NCI-H1105 treated with DMSO at 0.1 percent for 48 hours (cell line): ENCODE measurements around the gene DPYSL4.
"Not testable (repeated sequence)": the region's sequence is repeated elsewhere in the genome, so short reads cannot be mapped to it uniquely, and the experiment has no call there.

Experiments used
- DNase-seq: peaks from one replicate; lab custom pipeline; 2025; lab: John Stamatoyannopoulos, UW

DPYSL4 gene

DNA sequence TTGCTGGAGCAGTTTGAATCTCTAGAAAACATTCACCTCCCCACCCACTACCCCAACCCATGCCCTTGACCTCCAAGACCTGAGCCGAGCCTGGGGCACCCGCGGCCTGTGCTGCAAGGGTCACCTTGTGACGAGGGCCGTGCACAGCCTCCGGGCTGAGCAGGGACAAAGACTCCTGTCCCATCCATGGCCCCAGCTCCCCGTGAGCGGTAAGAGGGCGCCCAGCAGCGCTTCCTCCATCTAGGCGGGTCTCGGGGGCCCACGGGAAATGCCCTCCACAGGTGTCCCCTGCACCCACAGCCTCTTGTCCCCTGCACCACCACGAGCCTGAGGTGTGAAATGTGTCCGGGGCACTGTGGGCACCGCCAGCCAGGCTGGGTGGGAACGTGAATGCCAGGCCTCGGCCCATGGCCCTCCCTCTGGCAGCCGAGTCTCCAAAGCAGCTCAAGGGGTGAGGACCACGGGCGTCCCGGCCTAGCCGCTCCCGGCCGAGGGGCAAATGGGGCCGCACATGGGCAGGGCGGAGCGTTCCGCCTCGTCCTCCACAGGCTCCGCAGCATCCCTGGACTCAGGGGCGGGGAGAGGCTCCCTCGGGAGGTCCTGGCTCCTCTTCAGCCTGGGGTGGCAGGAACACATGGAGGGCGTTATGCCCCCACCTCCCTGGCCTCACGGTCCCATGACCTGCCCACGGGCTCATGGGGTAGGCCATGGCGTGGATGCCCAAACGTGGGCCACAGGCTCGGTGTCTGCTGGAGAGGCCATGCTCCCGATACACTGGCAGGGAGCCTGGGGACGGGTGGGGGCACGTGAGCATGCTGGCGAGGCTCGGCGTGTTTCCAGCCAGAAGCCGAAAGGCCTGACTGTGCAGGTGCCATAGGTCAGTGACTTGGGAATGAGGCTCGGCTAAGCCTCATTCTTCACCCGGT lies 21.1 kb downstream of the DPYSL4 start:
- no peak for DNase-seq

DNA sequence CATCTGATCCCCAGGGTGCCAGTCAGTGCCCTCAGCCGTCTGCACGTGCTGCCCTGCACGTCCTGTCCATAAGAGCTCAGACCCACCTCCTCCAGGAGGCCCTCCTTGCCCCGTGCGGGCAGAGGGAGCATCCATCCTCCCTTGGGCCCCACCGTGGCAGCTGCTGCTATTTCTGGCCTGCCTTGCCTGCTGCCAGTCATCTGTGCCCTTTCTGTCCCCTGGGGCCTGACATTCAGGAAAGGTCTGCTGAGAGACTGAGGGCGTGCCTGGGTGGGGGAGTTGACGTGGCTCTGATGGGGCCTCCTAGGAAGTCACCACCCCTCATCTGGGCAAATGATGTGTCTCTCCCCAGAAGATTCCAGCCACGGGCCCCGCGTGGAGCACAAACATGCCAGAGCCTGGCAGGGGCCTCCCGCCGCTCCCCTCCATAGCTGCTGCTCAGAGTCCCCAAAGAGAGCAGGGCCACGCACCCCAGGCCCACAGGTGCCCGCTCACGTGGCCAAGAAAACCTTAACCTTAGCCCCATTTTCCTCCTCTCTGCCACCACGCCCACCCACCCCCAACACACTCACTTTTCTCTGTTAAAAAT lies 21.8 kb downstream of the DPYSL4 start:
- DNase-seq, result no peak

DNA sequence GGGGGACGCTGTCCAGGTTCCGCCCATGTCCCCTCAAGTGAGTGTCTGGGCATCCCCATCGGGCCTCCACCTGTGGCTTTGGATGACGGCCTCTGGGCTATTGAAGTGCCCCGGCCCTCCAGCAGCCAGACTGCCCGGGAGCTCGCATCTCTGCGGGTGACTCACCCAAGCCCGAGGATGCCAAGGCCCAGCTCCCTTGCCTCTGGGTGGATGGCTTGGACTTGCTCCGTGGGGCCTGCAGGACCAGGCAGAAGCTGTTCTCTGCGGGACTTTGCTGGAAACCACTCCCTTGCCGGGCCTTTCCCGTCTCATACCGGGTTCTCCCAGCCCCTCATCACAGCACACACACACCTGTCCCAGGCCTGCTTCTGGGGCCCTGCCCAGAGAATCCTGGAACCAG lies 22.4 kb downstream of the DPYSL4 start:
- DNase-seq, result no peak

DNA sequence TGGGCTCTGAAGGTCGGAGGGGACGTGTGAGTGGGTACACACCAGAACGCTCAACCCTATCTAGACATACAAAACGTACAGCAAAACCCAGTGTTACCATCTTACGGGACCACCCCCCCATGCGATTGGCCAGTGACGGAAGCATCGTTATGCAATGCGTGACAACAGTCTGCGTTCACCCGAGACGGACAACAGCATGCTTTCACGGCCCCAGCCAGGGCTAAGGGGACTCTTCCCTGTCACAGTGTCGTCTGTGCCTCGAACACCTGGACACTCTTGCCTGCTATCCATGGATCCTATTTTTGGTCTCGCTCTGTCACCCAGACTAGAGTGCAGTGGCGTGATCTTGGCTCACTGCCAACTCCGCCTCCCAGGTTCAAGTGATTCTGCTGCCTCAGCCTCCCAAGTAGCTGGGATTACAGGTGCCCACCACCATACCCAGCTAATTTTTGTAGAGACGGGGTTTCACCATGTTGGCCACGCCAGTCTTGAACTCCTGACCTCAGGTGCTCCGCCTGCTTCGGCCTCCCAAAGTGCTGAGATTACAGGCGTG lies 23.3 kb downstream of the DPYSL4 start:
- no peak for DNase-seq

DNA sequence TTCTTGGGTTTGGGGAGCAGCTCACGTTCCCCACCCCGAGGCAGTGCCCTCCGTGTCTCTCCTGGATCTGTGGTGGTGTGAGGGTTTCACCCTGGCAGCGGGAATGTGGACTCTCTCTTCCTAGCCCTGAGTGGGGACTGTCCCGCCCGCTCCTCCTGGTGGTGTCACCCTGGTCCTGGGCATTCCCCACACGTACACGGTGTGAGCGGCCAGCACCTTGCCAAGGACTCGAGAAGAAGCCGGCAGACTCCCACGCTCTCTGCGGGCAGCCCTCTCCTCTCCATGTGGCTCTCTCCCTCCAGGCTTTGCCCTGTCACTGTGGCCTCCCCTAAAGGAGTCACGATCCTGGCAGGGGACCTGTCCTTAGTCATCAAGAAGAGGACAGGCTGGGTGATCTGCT lies 24.0 kb downstream of the DPYSL4 start:
- no peak for DNase-seq

DNA sequence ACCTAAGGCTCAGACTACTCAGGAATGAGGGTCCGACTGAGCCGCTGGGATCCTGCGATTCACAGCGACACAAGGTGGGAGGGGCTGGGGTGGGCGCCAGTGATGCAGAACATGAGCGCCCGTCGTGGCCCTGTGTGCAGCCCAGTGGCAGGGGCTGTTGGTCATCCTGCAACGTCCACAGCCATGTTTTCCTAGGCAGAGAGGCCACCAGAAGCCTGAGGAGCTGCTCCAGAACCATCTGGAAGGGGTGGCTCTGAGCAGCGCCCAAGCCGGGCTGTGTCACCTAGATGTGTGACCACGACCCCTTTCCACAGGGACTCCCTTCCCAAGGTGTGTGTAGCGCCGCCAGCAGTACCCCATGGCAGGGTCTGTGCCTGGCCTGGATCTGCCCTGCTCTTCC lies 24.5 kb downstream of the DPYSL4 start:
- DNase-seq, result no peak

DNA sequence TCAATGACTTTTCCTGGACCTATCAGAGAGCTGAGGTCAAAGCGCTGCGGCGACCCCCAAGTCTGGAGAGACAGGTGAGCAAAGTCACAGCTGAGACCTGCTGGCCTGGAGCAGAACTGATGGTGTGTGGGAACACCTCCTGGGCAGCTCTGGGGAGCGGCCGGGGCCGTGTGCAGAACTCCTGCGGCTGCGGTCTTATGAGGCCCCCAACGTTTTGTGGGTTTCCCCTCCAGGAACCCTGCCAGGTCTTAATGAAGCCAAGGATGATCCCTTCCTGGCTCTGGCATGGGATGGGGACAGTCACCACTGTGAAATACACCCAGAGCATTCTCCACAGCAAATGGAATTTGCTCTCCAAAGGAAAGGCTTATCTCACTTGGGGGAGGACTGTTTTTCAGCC lies 26.1 kb downstream of the DPYSL4 start:
- DNase-seq, result no peak

DNA sequence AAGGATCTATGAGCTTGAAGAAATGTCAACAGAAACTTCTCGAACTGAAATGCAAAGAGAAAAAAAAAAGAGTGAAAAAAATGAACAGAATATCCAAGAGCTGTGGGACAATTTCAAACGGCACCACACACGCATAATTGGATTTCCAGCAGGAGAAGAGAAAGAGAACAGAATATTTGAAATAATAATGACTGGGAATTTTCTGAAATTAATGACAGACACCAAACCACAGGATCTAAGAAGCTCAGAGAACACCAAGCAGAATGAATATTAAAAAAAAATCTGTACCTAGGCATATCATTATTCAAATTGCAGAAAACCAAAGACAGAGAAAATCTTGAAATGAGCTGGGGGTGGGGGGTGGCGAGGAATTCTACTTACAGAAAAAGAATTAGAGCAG lies 27.2 kb downstream of the DPYSL4 start:
- no peak for DNase-seq

DNA sequence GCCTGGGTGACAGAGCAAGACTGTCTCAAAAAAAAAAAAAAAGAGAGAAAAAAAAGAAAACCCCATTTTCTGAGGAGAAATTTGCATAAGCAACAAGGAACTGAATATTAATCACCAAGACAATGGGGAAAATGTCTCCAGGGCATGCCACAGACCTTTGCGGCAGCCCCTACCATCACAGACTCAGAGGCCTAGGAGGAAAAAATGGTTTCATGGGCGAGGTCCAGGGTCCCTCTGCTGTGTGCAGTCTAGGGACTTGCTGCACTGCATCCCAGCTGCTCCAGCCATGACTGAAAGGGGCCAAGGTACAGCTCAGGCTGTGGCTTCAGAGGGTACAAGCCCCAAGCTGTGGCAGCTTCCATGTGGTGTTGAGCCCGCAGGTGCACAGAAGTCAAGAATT lies 29.7 kb downstream of the DPYSL4 start:
- DNase-seq, result not testable (repeated sequence)

DNA sequence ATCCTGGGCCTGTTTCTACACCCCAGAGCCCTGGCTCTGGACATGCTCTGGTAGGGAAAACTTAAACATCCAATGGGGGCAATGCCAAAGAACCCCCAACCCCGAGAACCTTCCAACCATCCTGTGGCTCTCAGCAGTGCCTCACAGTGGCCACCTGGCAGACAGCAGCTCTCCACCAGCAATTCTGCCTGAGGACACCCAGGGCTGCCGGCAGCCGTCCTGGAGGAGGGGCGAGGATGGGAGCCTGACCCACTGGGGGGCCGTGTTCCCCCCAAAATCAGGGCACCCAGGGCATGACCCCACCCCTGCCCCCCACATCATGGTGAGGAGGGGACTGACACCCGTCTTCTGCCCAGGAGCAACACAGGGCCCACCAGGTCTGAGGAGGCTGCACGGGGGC lies 32.7 kb downstream of the DPYSL4 start:
- no peak for DNase-seq

DNA sequence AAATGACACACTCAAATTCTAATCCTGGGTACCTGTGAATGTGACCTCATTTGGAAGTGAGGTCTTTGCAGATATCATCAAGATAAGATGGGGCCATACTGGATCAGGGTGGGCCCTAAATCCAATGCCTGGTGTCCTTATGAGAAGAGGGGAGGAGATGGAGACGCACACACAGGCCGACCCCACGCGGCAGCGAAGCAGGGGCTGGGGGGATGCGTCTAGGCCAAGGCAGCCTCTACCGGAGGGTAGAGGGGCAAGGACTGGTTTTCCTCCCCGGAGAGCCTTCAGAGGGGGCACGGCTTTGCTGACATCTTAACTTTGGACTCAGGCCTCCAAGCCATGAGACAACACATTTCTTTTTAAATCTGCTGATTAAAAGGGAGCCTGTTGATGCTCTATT lies 33.3 kb downstream of the DPYSL4 start:
- no peak for DNase-seq

DNA sequence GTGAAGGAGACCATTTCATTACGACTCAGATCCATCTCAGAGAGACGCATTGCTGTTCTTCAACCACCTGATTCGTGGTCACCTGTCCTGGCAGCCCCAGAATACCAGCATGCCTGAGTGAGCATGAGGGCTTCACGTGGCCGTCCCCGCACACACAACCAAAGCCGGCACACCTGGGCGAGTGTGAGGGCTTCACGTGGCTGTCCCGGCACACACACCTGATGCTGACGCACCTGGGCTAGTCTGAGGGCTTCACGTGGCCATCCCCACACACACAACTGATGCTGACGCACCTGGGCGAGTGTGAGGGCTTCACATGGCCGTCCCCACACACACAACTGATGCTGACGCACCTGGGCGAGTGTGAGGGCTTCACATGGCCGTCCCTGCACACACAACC lies 34.2 kb downstream of the DPYSL4 start:
- DNase-seq, result not testable (repeated sequence)

DNA sequence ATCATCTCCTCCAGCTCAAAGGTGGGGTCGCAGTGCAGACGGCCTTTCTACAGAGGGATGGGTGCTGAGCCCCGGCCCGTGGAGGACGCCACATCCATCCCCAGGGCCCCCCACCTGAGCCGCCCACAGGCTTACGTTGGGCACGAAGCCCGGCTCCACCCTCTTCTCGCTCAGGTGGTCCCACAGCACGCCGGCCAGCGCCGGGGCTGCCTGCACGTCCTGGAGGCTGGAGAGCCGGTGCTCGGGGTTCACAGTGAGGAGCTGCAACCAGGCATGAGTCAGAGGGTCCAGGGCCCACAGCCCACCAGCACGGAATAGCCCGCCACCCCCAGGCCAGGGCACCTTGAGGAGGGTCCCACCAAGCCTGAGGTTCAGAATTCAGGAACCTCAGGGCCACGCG lies 36.0 kb downstream of the DPYSL4 start:
- DNase-seq, result no peak

DNA sequence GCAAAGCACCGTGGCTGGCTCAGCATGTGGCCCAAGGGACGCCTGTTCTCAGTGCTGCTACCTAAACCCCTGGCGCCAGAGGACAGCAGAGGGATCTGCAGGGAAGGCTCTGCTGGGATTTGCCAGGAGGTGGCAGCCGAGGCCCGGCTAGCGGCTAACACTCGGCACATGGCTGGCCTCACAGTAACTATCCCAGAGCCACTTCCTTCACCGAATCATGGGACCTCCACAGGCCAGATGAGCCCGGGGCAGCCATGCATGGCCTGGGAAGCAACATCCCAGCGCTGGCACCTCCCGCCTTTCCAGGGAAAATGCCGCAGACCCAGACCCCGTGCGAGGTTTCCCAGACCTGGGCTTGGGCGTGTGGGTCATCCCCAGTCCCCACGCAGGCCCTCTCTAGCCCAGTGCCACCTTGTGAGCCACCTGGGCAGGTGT lies 36.4 kb downstream of the DPYSL4 start:
- no peak for DNase-seq

DNA sequence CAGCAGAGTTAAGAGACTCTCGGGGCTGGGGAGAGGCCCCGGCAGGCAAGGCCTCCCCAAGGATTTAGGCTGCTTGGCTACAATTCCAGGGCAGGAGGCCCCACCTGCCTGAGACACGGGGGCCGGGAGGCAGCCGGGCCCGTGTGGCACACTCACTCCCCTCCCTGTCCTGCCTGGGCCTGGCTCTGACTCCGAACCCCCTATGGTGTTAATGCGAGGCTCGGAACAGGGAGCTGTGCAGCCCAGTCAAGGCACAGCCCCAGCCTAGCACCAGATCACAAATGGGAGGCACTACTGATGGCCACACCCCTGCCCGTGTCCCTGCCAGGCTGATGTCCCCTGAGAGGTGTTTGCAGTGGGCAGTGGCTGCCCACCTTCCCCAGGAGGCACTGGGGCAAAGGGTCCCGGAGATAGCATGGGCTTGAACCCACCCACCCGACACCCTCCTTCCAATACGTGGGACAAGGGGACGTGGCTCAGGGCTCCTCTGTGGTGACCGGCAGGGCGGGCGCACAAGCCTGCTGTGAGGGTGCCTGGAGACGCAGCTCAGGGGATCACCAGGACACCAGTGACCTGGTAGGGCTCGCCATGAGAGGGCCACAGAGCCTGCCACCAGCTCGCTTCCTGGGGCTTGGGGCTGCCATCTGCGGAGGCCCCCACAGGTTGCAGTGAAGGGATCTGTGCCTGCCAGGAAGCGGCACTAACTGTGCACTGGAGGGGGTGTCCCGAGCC lies 37.0 kb downstream of the DPYSL4 start:
- DNase-seq, result no peak

DNA sequence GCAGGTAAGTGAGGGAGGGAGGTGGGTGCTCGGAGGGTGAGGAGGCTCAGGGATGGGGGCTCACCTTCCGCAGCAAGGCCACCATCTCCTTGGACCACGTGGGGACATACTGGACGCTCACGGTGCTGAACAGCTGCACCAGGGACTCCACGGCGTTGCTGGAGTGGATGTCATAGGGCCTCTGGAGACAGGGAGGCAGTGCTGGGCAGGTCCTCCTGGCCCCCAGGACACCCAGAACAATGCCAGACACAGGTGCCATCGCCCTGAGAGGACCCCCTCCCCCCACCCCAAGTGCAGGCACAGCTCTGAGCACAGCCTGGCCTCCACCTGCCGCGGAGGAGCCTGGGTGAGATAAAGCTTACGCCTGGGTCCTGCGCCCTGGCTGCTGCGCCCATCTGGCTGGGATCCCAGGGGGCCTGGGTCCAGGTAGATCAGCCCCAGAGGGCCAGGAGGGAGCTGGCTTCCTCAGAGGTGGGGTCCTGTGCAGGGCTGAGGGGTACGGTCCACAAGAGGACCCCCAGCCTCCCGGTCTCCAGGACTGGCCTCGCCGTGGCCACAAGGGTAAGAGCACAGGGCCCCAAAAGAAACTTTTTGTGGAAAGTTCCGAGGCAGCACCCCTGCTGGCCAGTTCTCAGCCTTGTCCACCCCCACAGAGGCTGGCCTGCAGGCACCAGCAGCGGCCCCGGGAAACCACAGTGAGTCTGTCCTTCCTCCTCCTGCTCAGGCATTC lies 37.8 kb downstream of the DPYSL4 start:
- no peak for DNase-seq

DNA sequence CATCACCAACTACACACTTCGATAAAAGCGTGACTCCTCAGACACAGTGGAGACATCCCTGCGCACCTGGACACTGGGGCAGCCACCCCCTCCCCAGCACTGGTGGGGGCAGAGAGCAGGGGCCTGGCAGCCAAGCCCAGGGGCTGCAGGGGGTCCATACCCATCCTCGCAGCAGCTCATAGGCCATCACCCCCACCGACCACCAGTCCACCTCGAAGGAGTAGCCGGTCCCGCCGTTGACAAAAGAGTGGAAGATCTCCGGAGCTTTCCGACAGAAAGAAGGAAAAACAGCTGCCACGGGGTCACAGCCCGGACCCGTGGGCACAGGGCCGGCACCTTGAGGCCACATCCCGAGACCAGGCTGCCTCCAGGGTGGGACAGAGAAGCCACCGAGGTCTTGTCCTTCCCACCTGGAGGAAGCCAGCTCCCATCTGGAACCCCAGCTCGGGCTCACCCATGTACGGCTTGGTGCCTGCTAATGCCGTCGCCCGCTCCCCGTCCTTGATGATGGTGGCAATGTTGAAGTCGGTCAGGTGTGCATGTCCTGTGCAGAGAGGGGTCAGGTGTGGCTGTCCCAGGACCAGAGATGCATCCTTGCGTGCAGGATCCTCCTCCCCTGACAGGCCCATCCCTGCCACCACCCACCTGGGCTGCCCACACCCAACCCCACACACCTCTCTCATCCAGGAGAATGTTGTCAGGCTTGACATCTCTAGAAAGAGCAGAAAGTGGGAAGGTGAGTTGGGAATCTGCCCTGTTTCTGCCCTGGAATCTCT lies 38.5 kb downstream of the DPYSL4 start:
- no peak for DNase-seq

DNA sequence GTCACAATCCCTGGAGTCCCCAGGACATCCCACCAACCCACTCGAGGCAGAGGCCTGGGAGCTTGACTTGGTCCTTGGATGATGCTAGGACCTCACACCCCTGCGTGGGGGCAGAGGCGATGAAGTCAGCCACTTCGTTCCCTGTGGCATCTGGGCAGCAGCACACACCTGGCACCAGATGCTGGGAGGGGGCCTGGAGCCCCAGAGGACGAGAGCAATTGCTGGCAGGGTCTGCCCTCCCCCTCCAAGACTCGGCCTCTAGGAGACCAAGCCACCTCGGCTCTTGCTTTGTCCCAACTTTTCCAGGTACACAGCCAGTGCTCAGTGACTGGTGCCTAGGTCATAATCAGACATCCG lies 39.1 kb downstream of the DPYSL4 start:
- no peak for DNase-seq

DNA sequence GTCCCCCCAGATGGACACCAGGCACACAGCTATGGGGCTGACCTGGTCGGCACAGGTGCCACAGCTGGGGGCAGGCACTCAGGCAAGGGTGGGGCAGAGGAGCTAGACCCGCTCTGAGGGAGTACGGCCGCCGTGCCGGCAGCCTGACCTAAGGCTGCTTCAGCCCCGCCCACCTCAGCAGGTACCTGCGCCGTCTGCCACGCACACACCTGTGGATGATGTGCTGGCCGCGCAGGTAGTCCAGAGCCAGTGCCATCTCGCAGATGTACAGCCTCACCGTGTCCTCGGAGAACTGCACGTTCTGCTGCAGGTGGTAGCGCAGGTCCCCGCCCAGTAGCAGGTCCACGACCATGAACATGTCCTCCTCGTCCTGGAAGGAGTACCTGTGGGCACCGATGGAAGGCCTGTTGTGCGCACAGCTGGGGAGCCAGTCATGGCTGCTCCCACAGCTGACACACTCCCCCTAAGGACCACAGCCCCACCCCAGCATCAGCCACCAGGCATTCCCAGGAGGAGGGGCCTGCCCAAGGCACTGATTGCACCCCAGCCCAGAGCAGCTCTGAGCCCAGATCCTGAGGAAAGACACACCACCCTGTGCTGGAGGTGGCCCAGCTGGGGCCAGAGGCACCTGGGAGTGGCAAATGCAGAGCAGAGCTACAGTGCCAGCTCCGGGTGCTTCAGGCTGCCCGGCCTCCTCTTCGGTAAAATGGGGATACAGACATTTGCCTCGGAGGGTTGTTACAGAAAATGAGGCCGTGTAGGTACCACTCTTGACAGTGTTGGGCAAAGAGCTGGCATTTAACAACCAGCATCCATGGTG lies 40.0 kb downstream of the DPYSL4 start:
- DNase-seq, result no peak

DNA sequence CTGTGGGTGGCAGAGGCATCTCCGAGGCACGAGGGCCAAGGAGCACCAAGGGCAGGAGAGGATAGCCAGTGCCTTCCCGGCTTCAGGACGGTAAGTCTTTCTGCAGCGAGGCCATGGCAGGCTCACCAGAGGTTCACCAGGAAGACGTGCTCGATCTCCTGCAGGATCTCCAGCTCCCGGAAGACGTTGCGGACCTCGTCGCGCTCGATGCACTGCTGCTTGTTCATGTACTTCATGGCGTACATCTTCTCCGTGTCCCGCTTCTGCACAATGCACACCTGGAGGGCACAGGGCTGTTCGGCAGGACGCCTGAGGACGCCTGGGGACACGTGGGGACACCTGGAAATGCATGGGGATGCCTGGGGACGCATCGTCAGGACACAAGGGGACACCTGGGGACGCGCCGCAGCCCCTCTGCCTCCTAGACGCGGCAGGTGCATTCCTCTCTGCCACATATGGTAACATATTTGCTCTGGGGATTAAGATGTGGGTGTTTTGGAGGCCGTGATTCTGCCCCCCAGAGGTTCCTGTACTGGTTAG lies 41.2 kb downstream of the DPYSL4 start:
- DNase-seq, result no peak
